Testis (tissue), 3 donors: ENCODE data around the gene VDR. TPM values are rescaled to one million over a fixed set of nuclear protein-coding genes. Genes with fewer than 3 reads are reported as not detected.
A peak's percentile ranks its signal among the peaks of the same experiment; 100 is the strongest.

Experiments
- DNase-seq: peaks from one replicate; pipeline ENCODE4 v3.0.0-alpha.2; 2019
- H3K27ac ChIP-seq, 2 donors: fragments of 200-600 bp; sonication (generic); one replicate each; pipeline ENCODE4 v1.5.1; 2019
- H3K27me3 ChIP-seq: fragments of 200-600 bp; sonication (generic); one replicate; pipeline ENCODE4 v1.5.1; 2019
- H3K36me3 ChIP-seq: fragments of 200-600 bp; sonication (generic); one replicate; pipeline ENCODE4 v1.5.1; 2017; ENCODE audit warnings: low read depth; ENCODE audit errors: missing control alignments
- H3K4me1 ChIP-seq: fragments of 200-600 bp; sonication (generic); one replicate; pipeline ENCODE4 v1.5.1; 2019
- H3K4me3 ChIP-seq, 2 donors: fragments of 200-600 bp; sonication (generic); one replicate each; pipeline ENCODE4 v1.5.1; 2017 to 2019
- H3K9me3 ChIP-seq: fragments of 200-600 bp; sonication (generic); one replicate; pipeline ENCODE4 v1.5.1; 2017
- POLR2A ChIP-seq: fragments of 450-650 bp; IDR thresholded peaks from one replicate; pipeline ENCODE4 v1.6.1; 2017; ENCODE audit warnings: antibody characterized with exemption, mild to moderate bottlenecking, moderate library complexity
- WGBS, 2 donors: methylation state at CpG; one replicate each; pipeline ENCODE4 v1.1.5; 2018; 5-methylcytosine and 5-hydroxymethylcytosine counted together
- intact Hi-C: fragments of 100-400 bp; cut with DNase I; formaldehyde crosslinking; loops from one replicate; pipeline ENCODE4 v1.15.1; 2023; ENCODE audit warnings: low total_unique reads
- polyA plus RNA-seq: library from polyadenylated mRNA; stranded (reverse); fragments of 350-450 nt; fragmentation: Illumina TruSeq; extraction: RNeasy Lipid Tissue Mini Kit (QIAGEN cat#74804); gene quantifications from one replicate; pipeline ENCODE4 v1.2.3, GENCODE V29; 2014; ENCODE audit warnings: low read depth, low replicate concordance; ENCODE audit not compliant: insufficient read depth
- total RNA-seq, 2 donors: library from RNA; depleted of rRNA; stranded (reverse); fragments of >200 nt; gene quantifications; one replicate each; pipeline ENCODE4 v1.2.3, GENCODE V29; 2016
- TF ChIP-seq, protein P1 (sequence below), 3 experiments: fragments of 450-650 bp in 2 of 3; fragments of 200-600 bp in 1 of 3; sonication (generic) in 1 of 3; IDR thresholded peaks; one replicate each; pipeline ENCODE4 v1.5.1; 2016 to 2019; ENCODE audit warnings: antibody characterized with exemption in 3 of 3, mild to moderate bottlenecking in 2 of 3, moderate library complexity in 1 of 3

The VDR gene
- total and polyA plus RNA-seq, 3 donors from 2014 or later, result 1.4 to 3.7 (median 2.9) TPM

DNA sequence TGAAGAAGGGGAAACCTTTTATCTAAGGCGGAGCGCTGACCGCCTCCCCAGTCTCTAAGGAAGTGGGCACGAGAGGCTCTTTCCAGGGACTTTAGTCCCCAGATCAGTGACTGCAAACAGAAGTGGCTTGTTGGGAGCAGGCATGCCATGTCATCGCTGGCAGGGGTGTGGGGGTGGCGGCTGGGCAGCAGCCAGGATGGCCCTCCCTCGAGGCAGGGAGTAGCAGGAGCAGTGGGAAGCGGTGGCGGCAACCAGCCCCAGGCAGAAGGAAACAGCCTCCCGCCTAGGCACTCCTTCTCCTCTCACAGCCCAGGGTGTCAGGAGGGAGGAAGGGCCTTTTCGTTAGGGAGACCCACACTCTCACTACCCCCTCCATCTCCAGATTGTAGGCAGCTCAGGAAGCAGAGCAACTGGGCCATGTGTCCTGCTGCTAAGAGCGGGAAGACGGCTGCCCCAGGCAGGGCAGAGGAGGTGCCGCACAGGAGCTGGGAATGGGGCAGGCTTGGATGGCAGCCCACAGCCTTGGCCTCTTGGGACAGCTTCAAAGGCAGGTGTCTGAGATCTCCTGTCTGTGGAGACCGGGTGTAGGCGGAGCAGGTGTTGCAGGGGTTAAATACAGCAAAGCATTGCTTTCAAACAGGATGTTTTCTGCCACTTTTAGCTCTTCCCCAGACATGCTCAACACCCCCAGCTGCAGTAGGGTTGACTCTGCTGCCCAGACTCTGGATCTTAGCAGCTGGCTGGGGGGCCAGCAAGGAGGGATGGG is 21.8 kb downstream of the VDR start:
- 53 to 60% methylated on average over 15 to 16 of the region's 16 CpGs for WGBS, 2 donors
- no peak for TF ChIP-seq POLR2A
- TF ChIP-seq, protein P1, sequence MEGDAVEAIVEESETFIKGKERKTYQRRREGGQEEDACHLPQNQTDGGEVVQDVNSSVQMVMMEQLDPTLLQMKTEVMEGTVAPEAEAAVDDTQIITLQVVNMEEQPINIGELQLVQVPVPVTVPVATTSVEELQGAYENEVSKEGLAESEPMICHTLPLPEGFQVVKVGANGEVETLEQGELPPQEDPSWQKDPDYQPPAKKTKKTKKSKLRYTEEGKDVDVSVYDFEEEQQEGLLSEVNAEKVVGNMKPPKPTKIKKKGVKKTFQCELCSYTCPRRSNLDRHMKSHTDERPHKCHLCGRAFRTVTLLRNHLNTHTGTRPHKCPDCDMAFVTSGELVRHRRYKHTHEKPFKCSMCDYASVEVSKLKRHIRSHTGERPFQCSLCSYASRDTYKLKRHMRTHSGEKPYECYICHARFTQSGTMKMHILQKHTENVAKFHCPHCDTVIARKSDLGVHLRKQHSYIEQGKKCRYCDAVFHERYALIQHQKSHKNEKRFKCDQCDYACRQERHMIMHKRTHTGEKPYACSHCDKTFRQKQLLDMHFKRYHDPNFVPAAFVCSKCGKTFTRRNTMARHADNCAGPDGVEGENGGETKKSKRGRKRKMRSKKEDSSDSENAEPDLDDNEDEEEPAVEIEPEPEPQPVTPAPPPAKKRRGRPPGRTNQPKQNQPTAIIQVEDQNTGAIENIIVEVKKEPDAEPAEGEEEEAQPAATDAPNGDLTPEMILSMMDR (IDR thresholded peaks at IDR 0.05), result no peak
- Histone ChIP-seq H3K27me3 (no peaks in the 10 kb centered on the region), H3K4me1 (peaks cover 9% of the 10 kb centered on the region), H3K36me3 (no peaks in the 10 kb centered on the region), H3K9me3 (no peaks in the 10 kb centered on the region), H3K4me3 (no peak overlapping the region), H3K27ac (no peak overlapping the region)
- DNase-seq, result peak; percentile 58
- intact Hi-C loops, result no loop called here

GRCh38 chr12:47881826-47882427 is 22.9 kb downstream of the VDR start:
- H3K4me3 ChIP-seq, result no peak overlapping the region
- no peaks in the 10 kb centered on the region for H3K9me3 ChIP-seq
- intact Hi-C loops, result no loop called here
- WGBS, 2 donors, result 74 to 86% methylated on average over 7 to 8 of the region's 8 CpGs
- peaks cover 9% of the 10 kb centered on the region for H3K4me1 ChIP-seq
- no peak for DNase-seq
- TF ChIP-seq, protein P1 (IDR thresholded peaks at IDR 0.05), result no peak
- no peak for TF ChIP-seq POLR2A
- no peaks in the 10 kb centered on the region for H3K27me3 ChIP-seq
- H3K36me3 ChIP-seq, result no peaks in the 10 kb centered on the region
- no peak overlapping the region for H3K27ac ChIP-seq

DNA sequence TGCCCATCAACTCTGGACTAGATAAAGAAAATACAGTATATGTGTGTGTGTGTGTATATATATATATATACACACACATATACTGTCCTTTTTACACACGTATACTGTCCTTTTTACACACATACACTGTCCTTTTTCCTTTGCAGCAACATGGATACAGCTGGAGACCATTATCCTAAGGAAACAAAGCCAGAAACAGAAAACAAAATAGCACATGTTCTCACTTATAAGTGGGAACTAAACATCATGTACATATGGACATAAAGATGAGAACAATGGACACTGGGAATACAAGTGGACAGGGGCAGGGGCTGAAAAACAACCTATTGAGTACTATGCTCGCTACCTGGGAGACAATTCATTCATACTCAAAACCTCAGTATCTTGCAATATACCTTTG is 23.7 kb downstream of the VDR start:
- intact Hi-C loops, result no loop called here

DNA sequence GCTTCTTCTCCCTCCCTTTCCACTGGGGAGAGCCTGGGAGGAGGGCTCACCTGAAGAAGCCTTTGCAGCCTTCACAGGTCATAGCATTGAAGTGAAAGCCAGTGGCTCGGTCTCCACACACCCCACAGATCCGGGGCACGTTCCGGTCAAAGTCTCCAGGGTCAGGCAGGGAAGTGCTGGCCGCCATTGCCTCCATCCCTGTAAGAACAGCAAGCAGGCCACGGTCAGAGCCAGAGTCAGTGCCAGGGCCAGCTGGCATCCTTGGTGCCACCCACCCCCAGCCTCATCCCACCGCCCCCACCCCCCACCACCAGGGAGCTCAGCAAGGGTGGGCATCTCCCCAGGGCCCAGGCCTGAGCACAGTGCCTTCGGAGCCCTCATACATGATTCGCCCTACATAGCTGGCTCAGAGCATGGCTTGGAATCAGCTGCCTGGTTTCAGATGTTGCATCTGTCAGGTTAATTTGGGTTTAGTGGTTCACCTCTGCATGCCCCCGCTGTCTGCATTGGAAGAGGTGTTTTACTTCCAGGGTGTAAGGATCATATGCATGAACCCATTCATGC is 25.8 kb downstream of the VDR start:
- intact Hi-C loops, result no loop called here
- Histone ChIP-seq H3K27me3 (no peaks in the 10 kb centered on the region), H3K4me3 (no peak overlapping the region), H3K4me1 (peaks cover 7% of the 10 kb centered on the region), H3K9me3 (no peaks in the 10 kb centered on the region), H3K36me3 (no peaks in the 10 kb centered on the region), H3K27ac (no peak overlapping the region)
- DNase-seq, result no peak
- 96 to 97% methylated on average over 5 to 10 of the region's 10 CpGs for WGBS, 2 donors
- no peak for TF ChIP-seq POLR2A
- TF ChIP-seq, protein P1 (IDR thresholded peaks at IDR 0.05), result no peak

More for the DNA sequence above, 23.7 kb downstream of the VDR start:
- no peak for DNase-seq
- H3K27ac ChIP-seq, result no peak overlapping the region
- no peak overlapping the region for H3K4me3 ChIP-seq
- H3K4me1 ChIP-seq, result peaks cover 7% of the 10 kb centered on the region
- H3K9me3 ChIP-seq, result no peaks in the 10 kb centered on the region
- H3K36me3 ChIP-seq, result no peaks in the 10 kb centered on the region
- 93 to 96% methylated on average over 2 of the region's 2 CpGs for WGBS, 2 donors
- TF ChIP-seq, protein P1 (IDR thresholded peaks at IDR 0.05), result no peak
- TF ChIP-seq POLR2A, result no peak
- no peaks in the 10 kb centered on the region for H3K27me3 ChIP-seq
